Endothelial cell of umbilical vein (primary cell): ENCODE measurements around the gene DHFR.

ENCODE experiments used
- CTCF ChIP-seq, 2 donors: IDR thresholded peaks; 1 replicate in 1 of 2; 2 replicates in 1 of 2; pipeline ENCODE4 v1.5.1; 2011; ENCODE audit warnings: low read length in 2 of 2, mild to moderate bottlenecking in 2 of 2, moderate library complexity in 2 of 2, control low read depth in 1 of 2, inconsistent platforms in 1 of 2, low read depth in 1 of 2; ENCODE audit not compliant: insufficient read depth in 1 of 2; ENCODE audit errors: extremely low read depth in 1 of 2
- FOS ChIP-seq: IDR thresholded peaks from 2 replicates; pipeline ENCODE4 v1.6.1; 2011; ENCODE audit warnings: mild to moderate bottlenecking, low read length, moderate library complexity, borderline replicate concordance; ENCODE audit not compliant: insufficient read depth
- GATA2 ChIP-seq: IDR thresholded peaks from 2 replicates; pipeline ENCODE4 v1.7.0; 2011; ENCODE audit warnings: low read depth, mild to moderate bottlenecking, moderate library complexity, mixed read lengths, low read length; ENCODE audit not compliant: insufficient read length, insufficient read depth
- JUN ChIP-seq: IDR thresholded peaks from 2 replicates; pipeline ENCODE4 v1.6.1; 2011; ENCODE audit warnings: borderline replicate concordance, low read depth; ENCODE audit not compliant: insufficient read length, insufficient read depth
- MYC ChIP-seq: IDR thresholded peaks from one replicate; pipeline ENCODE4 v1.6.1; 2011; ENCODE audit warnings: mild to moderate bottlenecking, low read depth, low read length
- POLR2A ChIP-seq: IDR thresholded peaks from 2 replicates; pipeline ENCODE4 v1.6.1; 2012; ENCODE audit warnings: low read depth, mild to moderate bottlenecking, control low read depth, low read length
- POLR2AphosphoS5 ChIP-seq: IDR thresholded peaks from 2 replicates; pipeline ENCODE4 v1.6.1; 2012; ENCODE audit warnings: low read depth, mild to moderate bottlenecking, control low read depth, low read length, moderate library complexity; ENCODE audit not compliant: insufficient read depth
- TF ChIP-seq, protein P1 (sequence below): IDR thresholded peaks from 2 replicates; pipeline ENCODE4 v1.6.1; 2011; ENCODE audit not compliant: insufficient read depth, insufficient read length

DNA sequence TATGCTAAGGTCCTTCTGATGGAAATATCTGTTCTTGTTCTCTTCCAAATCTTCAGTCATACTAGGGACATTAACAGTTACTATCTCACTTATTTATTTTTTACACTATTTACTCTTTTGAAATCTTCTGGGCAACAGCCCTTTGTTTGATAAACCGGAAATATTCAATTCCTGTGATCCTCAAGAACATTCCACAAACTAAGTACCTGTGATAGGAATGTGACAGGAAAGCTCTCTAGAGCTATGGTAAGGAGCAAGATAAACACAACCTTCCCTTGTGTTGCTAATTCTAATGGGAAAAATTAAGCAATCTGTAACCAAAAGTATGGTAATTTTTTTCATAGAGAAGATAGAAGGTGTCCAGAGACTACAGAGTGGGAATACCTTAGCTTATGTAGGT lies 62.7 kb downstream of the DHFR start:
- TF ChIP-seq CTCF (IDR thresholded peaks at IDR 0.05; ENCODE audit: extremely low read depth in 1 of 2, insufficient read depth in 1 of 2, low read depth in 1 of 2, low read length in 2 of 2) (no peak), POLR2AphosphoS5 (no peak), POLR2A (no peak), JUN (no peak), GATA2 (no peak), MYC (no peak), FOS (no peak)
- TF ChIP-seq, protein P1, sequence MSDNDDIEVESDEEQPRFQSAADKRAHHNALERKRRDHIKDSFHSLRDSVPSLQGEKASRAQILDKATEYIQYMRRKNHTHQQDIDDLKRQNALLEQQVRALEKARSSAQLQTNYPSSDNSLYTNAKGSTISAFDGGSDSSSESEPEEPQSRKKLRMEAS, result no peak
